OCI-M1 (cell line): Measurements from ENCODE around the gene FLNA.
A peak's percentile ranks its signal among the peaks of the same experiment; 100 is the strongest.
"Not testable (repeated sequence)": the region's sequence is repeated elsewhere in the genome, so short reads cannot be mapped to it uniquely, and the experiment has no call there.

ENCODE experiments used
- DNase-seq: peaks from one replicate; lab custom pipeline; 2025; lab: John Stamatoyannopoulos, UW

FLNA gene

DNA sequence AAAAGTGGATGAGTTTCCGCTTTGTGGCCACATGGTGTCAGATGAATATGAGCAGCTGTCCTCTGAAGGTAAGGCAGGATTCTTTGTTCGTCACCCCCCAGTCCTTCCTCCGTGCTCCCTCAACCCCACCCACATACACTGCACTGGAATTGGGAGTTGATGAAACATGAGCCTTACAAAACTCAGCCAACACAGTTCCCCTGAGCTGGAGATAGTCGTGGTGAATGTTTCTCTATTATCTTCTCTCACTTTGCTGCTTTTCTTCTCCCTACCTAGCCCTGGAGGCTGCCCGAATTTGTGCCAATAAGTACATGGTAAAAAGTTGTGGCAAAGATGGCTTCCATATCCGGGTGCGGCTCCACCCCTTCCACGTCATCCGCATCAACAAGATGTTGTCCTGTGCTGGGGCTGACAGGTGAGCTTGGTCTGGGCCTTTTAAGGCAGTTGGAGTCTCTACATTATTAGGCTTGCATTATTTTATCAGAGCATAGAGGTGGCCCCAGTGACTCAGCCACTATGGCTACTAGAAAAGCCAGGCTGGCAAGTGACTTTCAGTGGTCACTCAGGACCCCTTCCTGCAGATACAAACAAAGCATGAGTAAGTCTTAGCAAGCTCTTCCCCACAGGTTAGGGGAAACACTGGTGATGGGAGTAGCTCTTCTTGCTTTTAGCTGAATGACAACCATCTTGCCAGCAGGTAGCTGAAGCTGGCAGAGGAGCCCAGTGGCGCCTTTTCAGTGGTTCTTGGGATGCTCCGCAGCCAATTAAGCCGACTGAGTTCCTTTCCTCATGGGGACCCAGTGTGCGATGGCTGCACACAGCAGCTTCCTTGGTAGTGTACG lies 25.3 kb upstream of the FLNA start:
- DNase-seq = peak; percentile 22

DNA sequence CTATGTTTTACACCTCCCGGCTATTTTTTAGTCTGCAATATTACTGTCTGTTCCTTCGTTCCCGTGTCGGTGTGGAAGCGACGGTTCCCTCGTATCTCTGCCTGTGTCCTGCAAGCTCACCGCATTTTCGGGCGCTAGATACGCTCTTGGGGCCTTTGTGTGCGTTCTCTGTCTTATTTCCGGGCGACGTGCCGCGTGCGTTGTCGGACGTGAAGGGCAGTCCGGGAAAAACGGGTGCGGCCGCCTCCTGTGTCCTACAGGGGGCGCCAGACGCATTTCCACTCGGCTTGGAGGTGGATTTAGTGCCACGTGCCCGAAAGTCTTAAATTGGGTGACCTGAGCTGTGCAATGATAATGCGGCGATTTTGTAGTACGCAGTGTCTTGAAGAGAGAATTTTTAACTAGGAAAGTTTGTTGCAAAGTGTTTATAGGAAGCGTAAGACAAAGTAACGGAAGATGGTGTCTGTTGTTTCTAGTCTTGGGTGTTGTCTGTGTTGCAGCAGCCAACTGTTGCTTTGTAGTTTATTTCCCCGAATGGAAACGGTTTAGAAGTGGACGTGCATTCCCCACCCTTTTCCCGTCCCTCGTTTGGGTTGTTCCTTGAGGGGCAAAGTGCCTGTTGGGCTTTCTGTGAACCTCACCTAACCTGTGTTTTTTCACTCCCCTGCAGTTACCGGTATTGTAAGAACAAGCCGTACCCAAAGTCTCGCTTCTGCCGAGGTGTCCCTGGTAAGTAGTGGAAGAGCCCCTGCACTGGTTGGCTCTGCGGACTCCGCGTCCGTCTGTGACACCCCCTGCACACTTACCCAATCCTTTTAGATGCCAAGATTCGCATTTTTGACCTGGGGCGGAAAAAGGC lies 24.5 kb upstream of the FLNA start:
- DNase-seq = peak; percentile 90

DNA sequence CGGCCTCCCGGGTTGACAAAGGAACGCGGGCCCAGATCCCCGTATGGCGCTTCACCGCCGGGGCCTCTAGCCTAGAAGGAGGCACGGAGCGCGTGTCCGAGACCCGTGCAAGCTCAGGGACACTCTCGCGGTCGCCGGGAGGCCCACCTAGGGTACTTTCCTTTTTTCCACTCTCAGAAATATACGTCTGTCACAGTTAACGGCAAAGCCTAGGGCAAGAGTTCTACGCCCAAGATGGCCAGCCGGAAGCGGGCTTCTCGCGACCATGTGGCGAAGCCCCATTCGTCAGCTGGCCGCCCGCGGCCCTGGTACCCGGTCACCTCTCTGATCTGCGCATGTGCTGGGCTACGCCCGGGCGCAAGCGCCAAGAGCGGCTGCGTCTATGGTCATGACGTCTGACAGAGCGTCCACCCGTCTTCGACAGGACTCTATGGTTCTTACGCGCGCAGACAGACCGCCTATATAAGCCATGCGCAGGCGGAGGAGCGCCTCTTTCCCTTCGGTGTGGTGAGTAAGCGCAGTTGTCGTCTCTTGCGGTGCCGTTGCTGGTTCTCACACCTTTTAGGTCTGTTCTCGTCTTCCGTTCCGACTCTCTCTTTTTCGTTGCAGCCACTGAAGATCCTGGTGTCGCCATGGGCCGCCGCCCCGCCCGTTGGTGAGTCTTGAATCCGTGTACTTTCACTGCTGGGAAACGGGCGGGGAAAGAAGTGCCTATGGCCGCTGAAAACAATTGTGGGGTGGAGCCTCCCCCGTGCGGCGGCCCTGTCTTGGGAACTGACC lies 23.6 kb upstream of the FLNA start, which contains the start of gene RPL10:
RPL10 (plus strand) TSS at position 490 of the 780 bp plus-strand sequence; CDS start at position 633, 143 bp downstream.
- DNase-seq = peak; percentile 98

DNA sequence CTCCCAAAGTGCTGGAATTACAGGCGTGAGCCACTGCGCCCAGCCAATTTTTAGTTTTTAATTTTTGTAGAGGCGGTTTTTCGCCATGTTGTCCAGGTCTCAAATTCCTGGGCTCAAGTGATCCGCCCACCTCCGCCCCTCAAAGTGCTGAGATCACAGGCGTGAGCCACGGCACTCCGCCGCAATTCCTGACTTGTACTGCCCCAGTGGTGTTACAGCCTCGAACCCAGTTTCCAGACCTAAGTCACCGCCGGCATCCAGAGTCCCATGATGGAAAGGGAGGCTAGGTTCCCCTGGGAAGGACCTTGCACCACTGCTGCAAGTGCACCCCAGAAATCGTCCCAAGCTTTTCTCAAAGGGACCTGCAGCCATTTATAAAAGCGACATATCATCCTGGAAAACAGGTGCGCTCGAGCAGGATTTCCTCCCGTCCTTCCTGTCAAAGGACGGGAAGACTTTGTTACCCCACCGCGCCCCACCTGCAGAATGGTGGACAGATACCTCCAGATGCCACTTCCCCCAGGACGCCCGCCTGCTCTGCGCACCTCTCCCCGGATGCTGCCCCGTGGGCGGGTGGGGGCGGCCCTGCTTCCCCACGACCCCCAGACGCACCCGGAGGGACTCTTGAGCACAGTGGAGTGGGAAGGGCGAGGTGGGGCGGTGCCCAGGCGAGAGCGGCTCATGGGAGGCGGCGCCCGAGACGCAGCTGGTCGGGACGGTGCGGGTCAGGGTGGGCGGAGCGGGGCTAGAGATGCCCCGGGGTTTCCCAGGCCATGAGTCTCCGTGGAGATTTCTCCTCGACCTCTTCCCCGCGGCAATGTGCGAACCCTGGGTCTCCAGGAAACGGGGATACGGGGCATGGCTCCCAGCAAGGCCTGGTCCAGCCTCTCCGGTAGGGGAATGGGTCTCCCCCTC lies 22.8 kb upstream of the FLNA start:
- peak; percentile 77 for DNase-seq

DNA sequence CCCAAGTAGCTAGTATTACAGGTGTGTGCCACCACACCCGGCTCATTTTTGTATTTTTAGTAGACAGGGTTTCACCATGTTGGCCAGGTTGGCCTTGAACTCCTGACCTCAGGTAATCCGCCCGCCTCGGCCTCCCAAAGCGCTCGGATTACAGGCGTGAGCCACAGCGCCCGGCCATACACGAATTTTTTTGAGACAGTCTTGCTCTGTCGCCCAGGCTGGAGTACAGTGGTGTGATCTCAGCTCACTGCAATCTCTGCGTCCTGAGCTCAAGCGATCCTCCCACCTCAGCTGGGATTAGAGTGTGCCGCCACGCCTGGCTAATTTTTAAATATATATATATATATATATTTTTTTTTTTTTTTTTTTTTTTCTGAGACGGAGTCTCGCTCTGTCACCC lies 21.9 kb upstream of the FLNA start:
- DNase-seq = not testable (repeated sequence)

DNA sequence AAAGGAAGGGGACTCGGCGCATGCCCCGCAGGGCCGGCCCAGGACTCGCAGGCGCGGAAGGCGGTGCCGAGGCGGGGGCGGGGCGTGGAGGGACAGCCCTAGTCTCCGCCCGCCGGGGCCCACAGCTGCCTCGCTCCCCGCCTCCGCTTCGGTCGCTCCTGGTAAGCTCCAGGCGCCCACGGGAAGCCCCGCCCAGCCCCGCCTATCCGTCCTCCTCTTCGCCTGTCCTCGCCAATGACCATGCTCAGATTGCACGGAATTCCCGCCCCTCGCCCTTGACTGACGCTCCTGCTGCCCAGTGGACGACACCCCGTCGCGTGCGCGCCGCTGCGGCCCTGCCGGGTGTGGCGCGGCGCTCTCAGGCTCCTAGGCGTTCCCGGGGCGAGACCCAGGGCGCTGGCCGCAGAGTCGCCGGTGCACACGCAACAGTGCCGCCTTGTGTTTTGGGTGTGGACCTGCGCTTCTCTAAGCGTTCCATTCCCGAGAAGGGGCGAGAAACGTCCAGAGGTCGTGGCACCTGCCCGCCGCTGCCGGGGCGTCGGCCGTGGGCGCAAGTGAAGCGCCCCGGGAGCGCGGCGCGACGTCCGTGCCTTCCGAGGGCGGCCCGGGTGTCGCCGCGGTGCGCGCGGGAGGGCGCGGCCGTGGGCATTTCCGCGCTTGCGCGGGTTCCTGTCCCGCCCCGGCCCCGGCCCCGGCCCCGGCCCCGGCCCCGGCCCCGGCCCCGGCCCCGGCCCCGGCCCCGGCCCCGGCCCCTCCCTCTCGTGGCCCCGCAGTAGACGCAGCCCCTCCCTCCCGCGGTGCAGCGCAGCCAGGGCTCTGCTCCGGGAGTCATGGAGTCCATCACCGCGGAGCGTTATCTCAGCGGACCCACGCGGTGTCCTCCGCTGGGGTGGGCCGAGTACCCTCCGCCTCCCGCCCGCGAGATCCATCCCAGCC lies 15.6 kb upstream of the FLNA start:
- not testable (repeated sequence) for DNase-seq

DNA sequence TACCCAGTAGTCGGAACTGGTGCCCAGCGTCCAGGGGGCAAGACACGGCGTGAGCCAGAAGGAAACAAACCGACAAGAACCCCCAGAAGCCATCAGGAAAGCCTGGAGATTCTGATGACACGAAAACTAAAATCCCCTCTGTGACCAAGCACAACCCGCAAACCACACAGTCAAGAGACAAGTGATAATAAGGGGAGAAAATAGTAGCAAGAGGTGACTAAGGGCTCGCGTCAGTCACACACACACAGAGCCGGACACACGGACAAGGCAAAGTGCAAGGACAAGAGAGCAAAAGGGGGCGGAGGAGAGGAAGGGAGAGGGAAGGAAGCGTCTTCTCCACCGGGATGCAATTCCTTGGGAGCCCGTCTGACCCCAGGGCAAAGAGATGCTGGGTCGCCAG lies 14.2 kb upstream of the FLNA start:
- DNase-seq = not testable (repeated sequence)

DNA sequence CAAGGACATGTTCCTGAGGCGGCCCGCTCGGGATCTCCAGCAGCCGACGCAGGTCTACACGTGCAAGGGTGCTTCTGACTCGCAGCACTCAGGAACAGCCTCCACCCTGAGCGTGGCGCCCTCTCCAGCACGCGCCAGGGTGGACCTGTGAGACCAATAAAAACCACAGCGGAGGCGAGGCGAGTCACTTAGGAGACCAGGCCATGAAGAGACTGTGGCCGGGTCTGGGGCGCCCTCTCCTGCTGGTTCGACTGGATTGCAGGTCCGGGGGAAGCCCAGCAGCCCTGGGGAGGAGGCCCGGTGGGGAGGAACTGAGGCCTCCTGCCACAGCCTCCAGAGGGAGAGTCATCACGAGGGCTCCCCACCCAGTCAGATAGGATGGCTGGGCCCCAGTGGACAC lies 13.7 kb upstream of the FLNA start:
- DNase-seq = not testable (repeated sequence)

DNA sequence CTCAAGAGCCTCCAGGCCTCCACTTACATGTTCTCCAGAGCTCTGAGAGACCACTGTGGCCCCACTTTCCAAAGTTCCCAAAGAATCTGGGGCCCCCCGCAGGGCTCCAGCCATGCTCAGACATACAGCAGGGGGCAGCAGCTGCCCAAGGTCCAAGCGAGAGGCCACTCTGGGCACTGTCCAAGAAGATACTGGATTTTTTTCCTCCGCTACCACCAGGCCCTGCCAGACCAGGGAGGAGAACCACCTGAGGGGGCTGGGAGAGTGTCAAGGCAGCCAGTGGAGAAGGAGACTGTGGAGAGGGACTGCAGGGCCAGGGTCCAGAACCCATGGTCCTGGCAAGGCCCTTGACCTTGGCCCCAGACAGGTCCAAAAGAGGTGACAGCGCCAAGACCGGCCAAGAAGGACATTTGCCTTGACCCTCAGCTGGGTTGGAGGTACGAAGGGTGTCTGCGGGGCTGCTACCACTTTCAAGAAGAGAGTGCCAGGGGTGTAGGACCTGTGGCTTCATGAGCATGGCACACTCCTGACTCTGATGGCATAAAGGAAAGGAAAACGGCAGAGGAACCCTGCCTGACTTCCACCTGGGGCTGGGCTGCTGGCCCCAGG lies 10.0 kb upstream of the FLNA start:
- DNase-seq = no peak

DNA sequence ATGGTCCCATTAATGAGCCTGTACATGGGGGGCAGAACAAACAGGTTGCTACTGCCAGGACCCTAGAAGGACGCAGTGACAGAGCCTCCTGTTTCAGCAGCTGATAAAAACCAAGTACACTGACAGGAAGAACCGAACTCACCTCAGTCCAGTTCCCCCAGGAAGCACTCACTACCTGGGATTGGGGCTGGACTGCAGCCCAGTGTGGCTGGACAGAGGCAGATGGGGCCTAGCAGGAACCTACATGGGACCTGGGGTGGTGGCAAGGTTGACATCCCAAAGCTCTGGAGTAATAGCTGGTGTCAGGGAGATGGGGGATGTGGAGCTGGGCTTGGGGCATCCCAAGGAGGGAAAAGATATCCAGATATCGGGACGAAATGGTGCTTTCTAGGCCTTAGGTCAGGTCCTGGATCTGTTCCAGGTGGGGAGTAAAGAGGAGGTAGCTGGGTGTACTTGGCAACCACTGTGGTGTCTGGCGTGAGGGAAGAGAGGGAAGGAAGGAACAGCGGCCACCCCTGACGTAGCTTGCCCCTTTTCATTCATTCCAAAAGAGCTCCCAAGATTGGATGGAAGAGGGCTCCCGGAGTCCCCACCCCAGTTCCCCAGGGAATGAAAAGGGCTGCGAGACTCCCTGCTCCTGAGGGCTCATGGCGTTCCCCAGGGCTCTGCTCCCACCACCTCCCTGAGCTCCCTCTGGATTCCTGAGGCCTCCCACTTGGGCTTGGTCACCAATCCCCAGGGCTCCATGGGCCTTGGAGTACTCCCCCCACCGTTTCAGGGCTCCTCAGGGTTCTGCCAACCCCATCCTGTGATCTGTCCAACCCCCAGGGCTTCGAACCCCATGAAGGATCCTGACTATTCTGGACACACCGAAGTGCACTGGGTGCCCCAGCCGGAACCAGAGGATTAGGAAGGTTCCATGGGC lies 9.2 kb upstream of the FLNA start:
- DNase-seq = no peak

DNA sequence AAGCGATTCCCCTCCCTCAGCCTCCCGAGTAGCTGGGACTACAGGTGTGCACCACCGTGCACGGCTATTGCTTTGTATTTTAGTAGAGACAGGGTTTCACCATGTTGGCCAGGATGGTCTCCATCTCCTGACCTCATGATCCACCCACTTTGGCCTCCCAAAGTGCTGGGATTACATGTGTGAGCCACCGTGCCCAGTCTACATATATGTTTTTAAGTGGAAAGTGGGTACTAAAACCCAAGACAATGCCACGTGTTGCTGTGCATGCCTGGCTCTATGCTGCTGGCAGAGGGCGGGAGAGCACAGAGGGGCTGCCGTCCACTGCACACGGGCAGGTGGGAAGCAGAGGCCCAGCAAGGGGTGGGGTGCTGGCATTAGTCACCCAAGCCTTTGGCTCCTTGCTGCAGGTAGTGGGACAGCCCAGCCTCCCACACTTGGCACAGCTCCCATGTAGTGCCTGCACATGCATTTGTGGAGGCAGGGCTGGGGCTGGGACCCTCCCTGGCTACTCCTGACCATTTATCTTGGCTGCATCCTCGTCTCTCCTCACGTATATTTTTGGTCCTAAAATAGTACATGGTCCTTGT lies 8.1 kb upstream of the FLNA start:
- no peak for DNase-seq

DNA sequence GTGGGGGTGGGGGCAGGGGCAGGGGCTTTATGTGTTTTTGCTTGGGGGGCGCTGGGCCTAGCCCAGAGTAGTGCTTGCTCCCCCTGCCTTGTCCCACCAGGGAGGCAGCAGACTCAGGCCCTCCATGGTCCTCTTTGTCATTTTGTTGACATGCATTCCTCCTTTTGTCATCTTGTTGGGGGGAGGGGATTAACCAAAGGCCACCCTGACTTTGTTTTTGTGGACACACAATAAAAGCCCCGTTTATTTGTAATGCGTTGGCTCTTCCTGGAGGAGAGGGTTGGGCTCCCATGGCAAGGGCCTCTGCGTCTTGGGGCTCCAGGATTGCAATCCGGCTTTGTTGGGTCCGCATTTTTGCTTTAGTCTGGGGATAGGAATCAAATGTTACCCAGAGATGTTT lies 6.8 kb upstream of the FLNA start:
- no peak for DNase-seq

DNA sequence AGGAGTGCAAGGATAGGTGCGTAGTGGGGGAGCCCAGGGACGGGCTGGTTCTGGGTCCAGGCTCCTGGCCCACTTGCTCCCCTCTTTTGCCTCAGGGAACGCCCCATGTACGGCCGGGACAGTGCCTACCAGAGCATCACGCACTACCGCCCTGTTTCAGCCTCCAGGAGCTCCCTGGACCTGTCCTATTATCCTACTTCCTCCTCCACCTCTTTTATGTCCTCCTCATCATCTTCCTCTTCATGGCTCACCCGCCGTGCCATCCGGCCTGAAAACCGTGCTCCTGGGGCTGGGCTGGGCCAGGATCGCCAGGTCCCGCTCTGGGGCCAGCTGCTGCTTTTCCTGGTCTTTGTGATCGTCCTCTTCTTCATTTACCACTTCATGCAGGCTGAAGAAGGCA lies 6.4 kb upstream of the FLNA start:
- DNase-seq = no peak

DNA sequence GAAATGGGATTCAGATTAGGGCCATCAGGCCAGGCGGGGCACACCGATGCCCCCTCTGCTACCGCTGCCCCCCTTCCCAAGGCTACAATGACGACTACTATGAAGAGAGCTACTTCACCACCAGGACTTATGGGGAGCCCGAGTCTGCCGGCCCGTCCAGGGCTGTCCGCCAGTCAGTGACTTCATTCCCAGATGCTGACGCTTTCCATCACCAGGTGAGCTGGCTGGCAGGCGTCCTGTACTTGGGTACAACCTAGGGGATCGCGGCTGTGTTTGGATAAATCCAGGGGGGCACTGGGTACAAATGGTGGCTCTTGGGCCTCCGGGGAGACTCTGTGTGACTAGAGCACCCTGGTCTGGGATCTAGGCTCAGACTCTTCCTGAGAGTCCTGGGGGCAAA lies 5.7 kb upstream of the FLNA start:
- no peak for DNase-seq

DNA sequence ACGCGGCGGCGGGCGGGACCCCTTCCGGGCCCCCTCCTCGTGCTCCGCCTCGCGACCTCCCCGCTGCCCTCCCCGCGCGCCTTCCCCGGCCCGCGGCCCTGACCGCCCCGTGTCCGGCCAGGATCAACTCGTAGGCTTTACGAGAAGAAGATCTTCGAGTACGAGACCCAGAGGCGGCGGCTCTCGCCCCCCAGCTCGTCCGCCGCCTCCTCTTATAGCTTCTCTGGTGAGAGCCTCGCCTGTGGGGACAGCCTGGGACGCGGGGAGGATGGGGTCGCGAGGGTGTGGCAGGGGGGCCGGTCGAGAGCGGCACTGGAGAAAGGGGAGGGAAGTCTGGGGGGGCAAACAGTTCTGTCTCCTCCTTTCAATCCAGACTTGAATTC lies 5.1 kb upstream of the FLNA start:
- no peak for DNase-seq

DNA sequence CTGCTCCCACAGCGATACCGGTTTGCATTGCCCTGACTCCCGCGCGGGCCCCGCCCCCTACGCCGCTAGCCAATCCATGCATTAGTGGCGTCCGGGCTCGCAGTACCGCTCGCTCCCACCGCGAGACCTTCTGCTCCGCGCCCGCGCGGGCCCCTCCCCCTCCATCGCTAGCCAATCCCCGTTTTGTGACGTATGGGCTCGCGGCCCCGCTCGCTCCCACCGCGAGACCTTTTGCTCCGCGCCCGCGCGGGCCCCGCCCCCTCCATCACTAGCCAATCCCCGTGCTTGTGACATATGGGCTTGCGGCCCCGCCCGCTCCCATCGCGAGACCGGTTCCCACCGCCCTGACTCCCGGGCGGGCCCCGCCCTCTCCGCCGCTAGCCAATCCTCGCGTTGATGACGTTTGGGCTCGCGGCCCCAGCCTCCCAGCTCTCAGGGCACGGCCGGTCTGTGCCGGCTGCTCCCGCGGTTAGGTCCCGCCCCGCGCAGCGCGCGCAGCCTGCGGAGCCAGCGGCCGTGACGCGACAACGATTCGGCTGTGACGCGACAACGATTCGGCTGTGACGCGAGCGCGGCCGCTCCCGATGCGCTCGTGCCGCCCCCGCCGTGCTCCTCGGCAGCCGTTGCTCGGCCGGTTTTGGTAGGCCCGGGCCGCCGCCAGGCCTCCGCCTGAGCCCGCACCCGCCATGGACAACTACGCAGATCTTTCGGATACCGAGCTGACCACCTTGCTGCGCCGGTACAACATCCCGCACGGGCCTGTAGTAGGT lies 4.5 kb upstream of the FLNA start, which contains the start of gene EMD:
EMD (plus strand) TSS at position 497 of the 770 bp plus-strand sequence; CDS start at position 687, 190 bp downstream.
- DNase-seq = peak; percentile 100
